Measurements from ENCODE around the gene IRF2BP2.

Gene IRF2BP2

GRCh38 chr1:234607109-234608024 is 2.6 kb downstream of the IRF2BP2 start (continued):
- TF ChIP-seq ZNF214 (tag by site-specific recombination; IDR thresholded peaks at IDR 0.05; ENCODE audit: borderline replicate concordance) (no peak), ZNF423 (tag by site-specific recombination; IDR thresholded peaks at IDR 0.05) (peak; percentile 97), GLIS2 (tag by site-specific recombination; IDR thresholded peaks at IDR 0.05) (peak; percentile 93), ZNF560 (tag by site-specific recombination; IDR thresholded peaks at IDR 0.05; ENCODE audit: borderline replicate concordance) (no peak), ZNF404 (tag by site-specific recombination; IDR thresholded peaks at IDR 0.05) (no peak), IKZF3 (tag by site-specific recombination; IDR thresholded peaks at IDR 0.05) (peak; percentile 97), BCL11A (tag by site-specific recombination; IDR thresholded peaks at IDR 0.05; ENCODE audit: low read depth) (peak; percentile 48; the same call in 1 of the 2 replicates), ZNF174 (tag by site-specific recombination; IDR thresholded peaks at IDR 0.05) (no peak), ZNF366 (tag by site-specific recombination; conservative IDR thresholded peaks at IDR 0.05) (peak; percentile 66), FEZF1 (tag by site-specific recombination; IDR thresholded peaks at IDR 0.05) (peak; percentile 45), ZNF391 (tag by site-specific recombination; IDR thresholded peaks at IDR 0.05; ENCODE audit: borderline replicate concordance, low read depth) (no peak), ZNF677 (tag by site-specific recombination; IDR thresholded peaks at IDR 0.05) (no peak), ZSCAN18 (tag by site-specific recombination; IDR thresholded peaks at IDR 0.05) (no peak), PATZ1 (tag by site-specific recombination; IDR thresholded peaks at IDR 0.05) (no peak; the same call in none of the 2 replicates), ZNF311 (tag by site-specific recombination; IDR thresholded peaks at IDR 0.05; ENCODE audit: borderline replicate concordance) (no peak), ZNF280C (tag by site-specific recombination; IDR thresholded peaks at IDR 0.05) (no peak), ZNF580 (tag by site-specific recombination; IDR thresholded peaks at IDR 0.05) (0 out of 2 replicates have a peak, but pooled peaks have one; percentile 21), KLF16 (tag by site-specific recombination; IDR thresholded peaks at IDR 0.05) (peak; percentile 66; the same call in 1 of the 2 replicates), SP7 (tag by site-specific recombination; IDR thresholded peaks at IDR 0.05) (peak; percentile 30; the same call in 1 of the 2 replicates), PRDM6 (tag by site-specific recombination; IDR thresholded peaks at IDR 0.05) (peak; percentile 77), ZBTB8A (tag by site-specific recombination; IDR thresholded peaks at IDR 0.05) (peak; percentile 98), ZNF202 (tag by site-specific recombination; IDR thresholded peaks at IDR 0.05; ENCODE audit: borderline replicate concordance) (no peak), ZNF707 (tag by site-specific recombination; IDR thresholded peaks at IDR 0.05) (no peak), BCL11B (tag by site-specific recombination; IDR thresholded peaks at IDR 0.05; ENCODE audit: low read depth) (no peak), ZBTB44 (tag by site-specific recombination; IDR thresholded peaks at IDR 0.05) (peak; percentile 78), OVOL3 (tag by site-specific recombination; IDR thresholded peaks at IDR 0.05) (no peak), ZNF692 (tag by site-specific recombination; IDR thresholded peaks at IDR 0.05) (peak; percentile 28; the same call in 1 of the 2 replicates), ZFP3 (tag by site-specific recombination; IDR thresholded peaks at IDR 0.05; ENCODE audit: low read depth) (0 out of 2 replicates have a peak, but pooled peaks have one; percentile 7)

Measured in HEK293 (cell line).